ENCODE data around the gene PLCH1. TPM values are rescaled to one million over a fixed set of nuclear protein-coding genes. Genes with fewer than 3 reads are reported as not detected.

PLCH1 gene
- total and polyA plus RNA-seq, 2 of the 8 experiments (the other 6 are each of a cell fraction or from before 2014, with no cell fraction given): 5.8 to 17.2 TPM

GRCh38 chr3:155326901-155327300, 418.0 kb downstream of the PLCH1 start (continued):
- TF ChIP-seq YY1 (IDR thresholded peaks at IDR 0.05; ENCODE audit: low read depth, low read length): no peak

Measured in H1 (cell line).